Subcutaneous abdominal adipose tissue (tissue), 5 donors: ENCODE measurements around the gene ATP6V0A1.

Experiments used
- H3K27ac ChIP-seq: one replicate; pipeline ENCODE4 v1.7.0; 2013; ENCODE audit warnings: low read depth, mild to moderate bottlenecking, inconsistent platforms, low read length, moderate library complexity
- H3K27me3 ChIP-seq, 5 donors: one replicate each; pipeline ENCODE4 v1.7.0; 2013; ENCODE audit warnings: low read length in 5 of 5, inconsistent platforms in 1 of 5; ENCODE audit not compliant: control insufficient read depth in 5 of 5, insufficient read depth in 4 of 5
- H3K36me3 ChIP-seq, 5 donors: one replicate each; pipeline ENCODE4 v1.7.0; 2013; ENCODE audit warnings: low read length in 5 of 5; ENCODE audit not compliant: control insufficient read depth in 5 of 5, insufficient read depth in 5 of 5
- H3K4me1 ChIP-seq, 5 donors: one replicate each; pipeline ENCODE4 v1.7.0; 2013; ENCODE audit warnings: low read length in 5 of 5, mild to moderate bottlenecking in 3 of 5, moderate library complexity in 1 of 5; ENCODE audit not compliant: control insufficient read depth in 5 of 5, insufficient read depth in 5 of 5
- H3K4me3 ChIP-seq, 5 donors: one replicate each; pipeline ENCODE4 v1.7.0; 2013; ENCODE audit warnings: low read length in 5 of 5, low read depth in 1 of 5
- H3K9ac ChIP-seq, 5 donors: one replicate each; pipeline ENCODE4 v1.7.0; 2013; ENCODE audit warnings: low read length in 5 of 5, mild to moderate bottlenecking in 4 of 5, moderate library complexity in 3 of 5
- H3K9me3 ChIP-seq, 5 donors: one replicate each; pipeline ENCODE4 v1.7.0; 2013; ENCODE audit warnings: low read length in 5 of 5; ENCODE audit not compliant: control insufficient read depth in 5 of 5
- donor health status: healthy.
- donor health status: healthy.
- donor health status: healthy.
- donor health status: healthy.
- donor health status: healthy.

Gene ATP6V0A1

DNA sequence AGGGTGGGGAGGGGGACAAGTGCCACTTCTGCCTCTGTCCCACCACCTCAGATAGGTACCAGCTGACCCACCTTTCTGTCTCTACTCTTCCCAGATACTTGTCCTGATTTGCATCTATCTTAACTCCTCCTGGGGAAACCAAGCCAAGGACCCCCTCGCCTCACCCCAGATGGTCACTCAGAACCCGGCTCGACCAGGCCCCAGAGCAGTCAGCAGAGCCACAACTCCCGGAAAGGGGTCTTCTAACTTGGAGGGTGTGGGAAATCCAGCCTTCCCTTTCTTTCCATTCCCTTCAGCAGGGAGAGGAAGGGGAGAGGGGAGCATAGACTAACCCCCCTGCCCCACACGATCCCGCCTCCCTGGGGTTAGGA is 37.6 kb upstream of the ATP6V0A1 start:
- Histone ChIP-seq H3K4me3 (peak overlapping the region; percentile 92 to 100 (median 100)), H3K9ac (peak overlapping the region; percentile 42 to 95 (median 86)), H3K27me3 (peaks cover 0 to 5% (median 0%) of the 10 kb centered on the region in 5 donors), H3K4me1 (peaks cover 18 to 85% (median 75%) of the 10 kb centered on the region in 5 donors), H3K9me3 (no peaks in the 10 kb centered on the region), H3K36me3 (no peaks in the 10 kb centered on the region), H3K27ac (peak overlapping the region; percentile 99)

GRCh38 chr17:42421507-42422338 is 37.0 kb upstream of the ATP6V0A1 start:
- peak overlapping the region; percentile 48 to 95 (median 92) for H3K9ac ChIP-seq
- peaks cover 0 to 5% (median 0%) of the 10 kb centered on the region in 5 donors for H3K27me3 ChIP-seq
- H3K36me3 ChIP-seq, result no peaks in the 10 kb centered on the region
- no peaks in the 10 kb centered on the region for H3K9me3 ChIP-seq
- H3K4me3 ChIP-seq, result peak overlapping the region; percentile 92 to 100 (median 100)
- H3K27ac ChIP-seq, result peak overlapping the region; percentile 99
- H3K4me1 ChIP-seq, result peaks cover 18 to 80% (median 69%) of the 10 kb centered on the region in 5 donors

DNA sequence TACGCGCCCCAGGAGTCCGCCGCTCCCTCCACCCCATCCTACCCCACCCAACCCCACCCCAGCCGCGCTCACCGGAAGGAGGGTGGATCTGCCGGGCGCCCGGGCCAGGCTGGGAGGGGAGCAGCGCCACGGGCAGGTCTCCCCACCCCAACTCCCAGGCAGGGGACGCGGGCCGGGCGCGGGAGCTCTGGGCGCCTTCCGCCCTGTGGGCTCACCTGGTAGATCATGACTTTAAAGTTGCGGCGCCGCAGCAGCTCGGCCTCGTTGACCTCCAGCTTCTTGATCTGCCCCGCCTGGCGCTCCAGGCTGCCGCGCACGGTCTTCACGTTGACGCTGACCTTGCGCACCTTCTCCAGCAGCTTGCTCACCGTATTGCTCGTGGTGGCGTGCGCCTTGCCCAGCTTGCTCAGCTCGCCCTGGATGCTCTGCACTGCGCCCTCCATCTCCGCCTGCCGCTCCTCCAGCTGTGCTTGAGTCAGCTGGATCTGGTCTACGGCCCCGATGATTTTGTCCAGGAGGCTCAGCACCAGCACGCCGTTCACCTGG is 36.2 kb upstream of the ATP6V0A1 start:
- H3K9ac ChIP-seq, result peak overlapping the region; percentile 88 to 95 (median 92)
- H3K4me1 ChIP-seq, result peaks cover 18 to 73% (median 65%) of the 10 kb centered on the region in 5 donors
- no peaks in the 10 kb centered on the region for H3K36me3 ChIP-seq
- peak overlapping the region; percentile 99 for H3K27ac ChIP-seq
- H3K4me3 ChIP-seq, result peak overlapping the region; percentile 84 to 100 (median 100)
- peaks cover 0 to 5% (median 0%) of the 10 kb centered on the region in 5 donors for H3K27me3 ChIP-seq
- no peaks in the 10 kb centered on the region for H3K9me3 ChIP-seq

DNA sequence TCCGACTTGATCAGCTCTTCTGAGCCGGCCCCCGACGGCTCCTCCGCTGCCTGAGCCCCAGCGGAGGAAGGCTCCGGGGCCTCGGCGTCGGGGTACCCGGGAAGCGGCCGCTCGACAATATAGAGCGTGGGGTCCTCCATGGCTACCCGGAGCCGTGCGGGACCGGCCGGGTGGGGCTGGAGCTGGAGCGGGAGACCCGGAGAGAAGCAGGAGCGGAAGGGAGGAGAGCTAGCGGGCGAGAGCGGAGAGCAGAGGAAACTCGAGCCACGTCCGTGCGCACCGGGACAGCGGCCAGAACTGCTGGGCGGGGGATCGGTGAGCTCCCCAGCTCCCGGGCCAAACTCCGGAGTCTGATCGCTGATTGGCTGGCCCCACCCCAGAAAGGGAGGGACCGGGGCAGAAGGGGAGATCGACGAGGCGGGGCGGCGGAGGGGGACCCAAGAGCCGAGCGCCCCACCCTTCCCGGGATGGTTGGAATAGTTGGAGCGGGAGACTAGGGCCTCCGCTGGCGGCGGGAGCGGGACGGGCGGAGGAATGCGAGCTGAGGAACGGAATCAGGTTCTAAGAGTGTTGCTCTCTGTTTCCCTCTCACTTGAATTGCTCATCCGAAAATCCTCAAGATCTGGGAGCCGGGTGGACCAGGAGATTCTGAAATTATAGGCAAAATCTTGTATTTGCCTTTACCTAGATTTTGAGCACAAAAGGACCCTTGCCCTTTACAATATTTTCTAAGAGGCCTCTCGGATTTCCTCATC is 35.5 kb upstream of the ATP6V0A1 start, which contains the start of gene CAVIN1:
CAVIN1 (minus strand) TSS at position 299 of the 755 bp plus-strand sequence; CDS start at position 140, 159 bp downstream.
- H3K4me1 ChIP-seq, result peaks cover 15 to 68% (median 62%) of the 10 kb centered on the region in 5 donors
- H3K9ac ChIP-seq, result peak within 1 kb of the TSS; percentile 88 to 95 (median 92)
- peak within 1 kb of the TSS; percentile 99 for H3K27ac ChIP-seq
- H3K9me3 ChIP-seq, result no peaks in the 10 kb centered on the region
- H3K36me3 ChIP-seq, result no peaks in the 10 kb centered on the region
- peak within 1 kb of the TSS; percentile 84 to 100 (median 100) for H3K4me3 ChIP-seq
- peaks cover 0 to 5% (median 0%) of the 10 kb centered on the region in 5 donors for H3K27me3 ChIP-seq

DNA sequence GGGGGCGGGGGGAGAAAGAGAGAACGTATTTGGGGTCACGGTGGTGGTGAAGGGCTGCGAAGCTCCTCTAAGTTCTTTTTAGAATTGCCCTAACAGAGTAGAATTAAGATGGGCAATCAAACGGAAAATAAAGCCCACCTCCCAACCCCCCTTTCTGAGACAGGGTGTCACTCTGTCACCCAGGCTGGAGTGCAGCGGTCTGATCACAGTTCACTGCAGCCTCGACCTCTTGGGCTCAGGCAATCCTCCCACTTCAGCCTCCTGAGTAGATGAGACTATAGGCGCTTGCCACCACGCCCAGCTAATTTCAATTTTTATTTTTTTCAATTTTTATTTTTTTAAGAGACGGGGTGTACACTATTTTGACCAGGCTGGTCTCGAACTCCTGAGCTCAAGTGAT is 34.9 kb upstream of the ATP6V0A1 start:
- peaks cover 20 to 68% (median 63%) of the 10 kb centered on the region in 5 donors for H3K4me1 ChIP-seq
- peaks cover 0 to 5% (median 0%) of the 10 kb centered on the region in 5 donors for H3K27me3 ChIP-seq
- H3K9me3 ChIP-seq, result no peaks in the 10 kb centered on the region
- peak overlapping the region in 4 of 5 donors; percentile 55 to 100 (median 98) for H3K4me3 ChIP-seq
- H3K27ac ChIP-seq, result peak overlapping the region; percentile 99
- no peaks in the 10 kb centered on the region for H3K36me3 ChIP-seq
- peak overlapping the region in 3 of 5 donors; percentile 51 to 70 (median 56) for H3K9ac ChIP-seq

DNA sequence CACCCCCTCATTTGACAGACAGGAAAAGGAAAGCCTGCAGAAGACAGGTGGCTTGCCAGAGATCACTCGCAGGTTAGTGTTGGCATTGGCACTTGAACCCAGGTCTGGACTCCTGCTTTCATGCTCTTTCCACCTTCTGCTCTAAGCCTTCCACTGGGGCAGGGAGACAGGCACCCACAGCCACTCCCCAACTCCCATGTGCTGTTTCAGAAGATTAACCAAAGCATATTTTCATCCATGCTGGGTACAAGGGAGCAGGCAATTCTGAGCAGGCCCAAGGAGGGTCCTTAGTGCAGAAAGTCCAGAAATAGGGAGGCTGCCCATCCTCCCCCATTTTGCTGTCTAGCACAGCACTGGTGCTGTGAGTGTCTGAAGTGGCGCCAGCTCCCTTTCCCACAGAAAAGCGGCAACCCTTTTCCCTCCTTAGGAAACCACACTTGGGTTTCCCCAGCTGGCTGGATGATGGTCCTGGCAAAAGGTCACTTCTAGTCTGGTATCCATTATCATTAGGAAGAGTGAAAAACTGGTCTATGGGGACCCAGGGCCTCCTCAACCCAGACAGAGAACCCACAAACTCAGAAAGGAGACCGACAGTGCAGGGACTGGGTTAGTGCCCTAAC is 33.6 kb upstream of the ATP6V0A1 start:
- no peaks in the 10 kb centered on the region for H3K36me3 ChIP-seq
- H3K9me3 ChIP-seq, result no peaks in the 10 kb centered on the region
- H3K4me3 ChIP-seq, result peak overlapping the region in 2 of 5 donors; percentile 22 to 35
- H3K9ac ChIP-seq, result peak overlapping the region in 3 of 5 donors; percentile 11 to 48 (median 27)
- H3K4me1 ChIP-seq, result peaks cover 15 to 64% (median 57%) of the 10 kb centered on the region in 5 donors
- peaks cover 0 to 5% (median 0%) of the 10 kb centered on the region in 5 donors for H3K27me3 ChIP-seq
- peak overlapping the region; percentile 99 for H3K27ac ChIP-seq

GRCh38 chr17:42428141-42428944 is 30.3 kb upstream of the ATP6V0A1 start:
- peaks cover 11 to 65% (median 59%) of the 10 kb centered on the region in 5 donors for H3K4me1 ChIP-seq
- H3K9me3 ChIP-seq, result no peaks in the 10 kb centered on the region
- no peak overlapping the region for H3K4me3 ChIP-seq
- H3K36me3 ChIP-seq, result no peaks in the 10 kb centered on the region
- no peaks in the 10 kb centered on the region for H3K27me3 ChIP-seq
- peak overlapping the region; percentile 73 for H3K27ac ChIP-seq
- H3K9ac ChIP-seq, result peak overlapping the region in 1 of 5 donors; percentile 6

DNA sequence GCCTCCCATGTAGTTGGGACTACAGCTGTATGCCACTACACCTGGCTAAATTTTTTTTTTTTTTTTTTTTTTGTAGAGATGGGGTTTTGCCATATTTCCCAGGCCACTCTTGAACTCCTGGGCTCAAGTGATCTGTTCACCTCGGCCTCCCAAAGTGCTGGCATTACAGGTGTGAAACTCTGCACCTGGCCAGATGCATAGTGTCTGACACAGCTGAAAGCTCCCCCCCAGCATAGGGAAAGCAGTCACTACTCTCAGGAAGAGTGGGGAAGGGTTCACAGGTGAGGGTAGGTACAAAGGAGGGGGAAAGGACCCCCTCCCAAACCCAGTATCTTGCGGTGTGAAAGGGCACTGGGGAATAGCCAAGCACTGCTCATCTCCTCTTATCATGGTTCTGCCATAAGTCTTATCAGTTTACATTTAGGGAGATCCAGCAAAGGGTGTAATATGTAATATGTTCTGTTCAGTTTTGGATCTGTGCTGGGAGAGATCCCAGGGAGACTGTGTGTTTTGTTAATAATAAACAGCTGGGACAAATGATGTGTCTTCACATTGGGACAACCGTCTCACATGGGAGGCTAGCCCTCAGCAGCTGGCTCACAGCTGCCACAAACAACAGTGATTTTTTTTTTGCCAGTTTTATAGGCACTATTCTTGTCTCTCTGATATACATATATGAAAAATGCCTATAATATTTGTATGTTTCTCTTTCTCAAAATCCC is 28.8 kb upstream of the ATP6V0A1 start:
- peaks cover 10 to 50% (median 47%) of the 10 kb centered on the region in 5 donors for H3K4me1 ChIP-seq
- peak overlapping the region in 1 of 5 donors; percentile 41 for H3K9ac ChIP-seq
- H3K27me3 ChIP-seq, result no peaks in the 10 kb centered on the region
- no peak overlapping the region for H3K4me3 ChIP-seq
- no peaks in the 10 kb centered on the region for H3K36me3 ChIP-seq
- no peaks in the 10 kb centered on the region for H3K9me3 ChIP-seq
- H3K27ac ChIP-seq, result no peak overlapping the region
